ENCODE measurements around the gene SLC25A2. TPM values are rescaled to one million over a fixed set of nuclear protein-coding genes. Genes with fewer than 3 reads are reported as not detected.

The SLC25A2 gene
- total RNA-seq, 1 experiment from 2014 or later: 0.88 TPM

GRCh38 chr5:141330299-141331080 is 26.6 kb upstream of the SLC25A2 start, which contains the start of gene PCDHGA1:
Gene PCDHGA1 (plus strand): TSS chr5:141330514.
- intact Hi-C loops (cut with micrococcal nuclease; ENCODE audit: unreplicated experiment): no loop called here
- no peaks in the 10 kb centered on the region for H3K27me3 ChIP-seq (replicated peaks; ENCODE audit: insufficient read depth, low read depth, low read length, poor library complexity)

DNA sequence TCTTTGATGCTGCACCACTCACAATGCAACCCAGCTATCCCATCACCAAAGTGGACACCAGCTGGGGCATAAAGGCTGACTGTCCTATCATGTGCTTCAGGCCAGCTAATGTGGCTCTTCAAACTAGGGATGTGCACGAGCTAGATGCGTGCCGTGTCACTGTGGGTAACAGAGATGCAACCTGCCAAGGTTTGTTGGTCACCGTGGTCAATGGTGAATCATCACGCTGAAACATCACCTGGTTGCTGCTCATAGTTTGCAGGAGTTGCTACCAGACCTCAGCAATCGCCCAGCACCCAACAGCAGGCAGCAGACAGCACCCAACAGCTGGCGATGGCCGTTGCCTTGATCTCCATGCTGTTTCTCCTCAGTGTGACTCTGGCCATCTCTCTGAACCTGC is 24.4 kb upstream of the SLC25A2 start:
- no peak overlapping the region for H3K27ac ChIP-seq (ENCODE audit: low read depth, low read length, poor library complexity, severe bottlenecking)
- no peaks in the 10 kb centered on the region for H3K36me3 ChIP-seq (ENCODE audit: insufficient read depth, low read length, poor library complexity, severe bottlenecking)
- H3K27me3 ChIP-seq (replicated peaks; ENCODE audit: insufficient read depth, low read depth, low read length, poor library complexity): no peaks in the 10 kb centered on the region
- no peaks in the 10 kb centered on the region for H3K4me1 ChIP-seq (ENCODE audit: insufficient read depth, low read length, poor library complexity, severe bottlenecking)
- BruUV-seq (replicated peaks): no TSS peak
- ChIA-PET POLR2A (ENCODE audit: low non-redundant PET) (no interaction called here), CTCF (no interaction called here)
- DNase-seq (ENCODE audit: low spot score): no peak
- intact Hi-C loops (cut with micrococcal nuclease; ENCODE audit: unreplicated experiment): no loop called here
- TF ChIP-seq EZH2 (IDR thresholded peaks at IDR 0.05; ENCODE audit: borderline replicate concordance, low read depth, low read length, poor library complexity, severe bottlenecking) (no peak), CTCF (conservative IDR thresholded peaks at IDR 0.05; ENCODE audit: low read depth, low read length) (no peak)
- H3K4me3 ChIP-seq (ENCODE audit: low read depth, low read length, poor library complexity, severe bottlenecking): no peak overlapping the region
- peaks cover 30% of the 10 kb centered on the region for H3K9me3 ChIP-seq (ENCODE audit: low read depth, low read length, poor library complexity, severe bottlenecking)

More at GRCh38 chr5:141330299-141331080, 26.6 kb upstream of the SLC25A2 start, which contains the start of gene PCDHGA1:
- no peaks in the 10 kb centered on the region for H3K4me1 ChIP-seq (ENCODE audit: insufficient read depth, low read length, poor library complexity, severe bottlenecking)
- ChIA-PET POLR2A (ENCODE audit: low non-redundant PET) (interaction anchor here (0.6 kb wide), 1 partner anchor 15 kb away, joined by 5 read pairs; no protein-coding TSS in a partner anchor), CTCF (no interaction called here)
- no TSS peak for BruUV-seq (replicated peaks)
- no peak within 1 kb of the TSS for H3K4me3 ChIP-seq (ENCODE audit: low read depth, low read length, poor library complexity, severe bottlenecking)
- peaks cover 41% of the 10 kb centered on the region for H3K9me3 ChIP-seq (ENCODE audit: low read depth, low read length, poor library complexity, severe bottlenecking)
- no peak within 1 kb of the TSS for H3K27ac ChIP-seq (ENCODE audit: low read depth, low read length, poor library complexity, severe bottlenecking)
- no peaks in the 10 kb centered on the region for H3K36me3 ChIP-seq (ENCODE audit: insufficient read depth, low read length, poor library complexity, severe bottlenecking)
- TF ChIP-seq EZH2 (IDR thresholded peaks at IDR 0.05; ENCODE audit: borderline replicate concordance, low read depth, low read length, poor library complexity, severe bottlenecking) (no peak), CTCF (conservative IDR thresholded peaks at IDR 0.05; ENCODE audit: low read depth, low read length) (peak; percentile 52)
- no peak for DNase-seq (ENCODE audit: low spot score)

- Histone ChIP-seq H3K36me3 (ENCODE audit: insufficient read depth, low read length, poor library complexity, severe bottlenecking) (no peaks in the 10 kb centered on the region), H3K27ac (ENCODE audit: low read depth, low read length, poor library complexity, severe bottlenecking) (peak overlapping the region; percentile 76), H3K4me3 (ENCODE audit: low read depth, low read length, poor library complexity, severe bottlenecking) (peak overlapping the region; percentile 47), H3K9me3 (ENCODE audit: low read depth, low read length, poor library complexity, severe bottlenecking) (peaks cover 32% of the 10 kb centered on the region), H3K4me1 (ENCODE audit: insufficient read depth, low read length, poor library complexity, severe bottlenecking) (no peaks in the 10 kb centered on the region), H3K27me3 (replicated peaks; ENCODE audit: insufficient read depth, low read depth, low read length, poor library complexity) (no peaks in the 10 kb centered on the region)
- DNase-seq (ENCODE audit: low spot score): peak; percentile 93
- intact Hi-C loops (cut with micrococcal nuclease; ENCODE audit: unreplicated experiment): no loop called here
- POLR2A ChIA-PET (ENCODE audit: low non-redundant PET): interaction anchor here (0.6 kb wide), 1 partner anchor 232 kb away, joined by 3 read pairs; no protein-coding TSS in a partner anchor
- CTCF ChIA-PET: interaction anchor here (0.5 to 0.8 kb wide), 3 partner anchors 103 to 237 kb away, joined by 3 read pairs; partner anchors contain the start of gene PCDHB14
- no peak for TF ChIP-seq EZH2 (IDR thresholded peaks at IDR 0.05; ENCODE audit: borderline replicate concordance, low read depth, low read length, poor library complexity, severe bottlenecking)
- peak; percentile 86 for TF ChIP-seq CTCF (conservative IDR thresholded peaks at IDR 0.05; ENCODE audit: low read depth, low read length)
- TSS peak; percentile 84 for BruUV-seq (replicated peaks)
Measured at GRCh38 chr5:141326088-141326854, 22.4 kb upstream of the SLC25A2 start.

All from A673 (cell line).